HUES48 (cell line): ENCODE results near the gene FBL.
"Not testable (repeated sequence)": the region's sequence is repeated elsewhere in the genome, so short reads cannot be mapped to it uniquely, and the experiment has no call there.

Experiments
- H3K27ac ChIP-seq: one replicate; pipeline ENCODE4 v1.7.0; 2013; ENCODE audit warnings: low read depth, low read length, inconsistent platforms
- H3K27me3 ChIP-seq: 2 replicates; pipeline ENCODE4 v1.6.1; 2013; ENCODE audit warnings: mild to moderate bottlenecking, low read length; ENCODE audit not compliant: control insufficient read depth, insufficient read depth
- H3K36me3 ChIP-seq: 2 replicates; pipeline ENCODE4 v1.6.1; 2013; ENCODE audit warnings: low read length; ENCODE audit not compliant: control insufficient read depth, insufficient read depth
- H3K4me1 ChIP-seq: 2 replicates; pipeline ENCODE4 v1.6.1; 2013; ENCODE audit warnings: mild to moderate bottlenecking, low read length; ENCODE audit not compliant: control insufficient read depth, insufficient read depth
- H3K4me3 ChIP-seq: 2 replicates; pipeline ENCODE4 v1.5.1; 2013; ENCODE audit warnings: mild to moderate bottlenecking, low read depth, low read length
- H3K9ac ChIP-seq: 2 replicates; pipeline ENCODE4 v1.6.1; 2013; ENCODE audit warnings: mild to moderate bottlenecking, low read depth, low read length, moderate library complexity
- H3K9me3 ChIP-seq: 2 replicates; pipeline ENCODE4 v1.6.1; 2013; ENCODE audit warnings: low read length; ENCODE audit not compliant: control insufficient read depth, insufficient read depth

FBL gene

DNA sequence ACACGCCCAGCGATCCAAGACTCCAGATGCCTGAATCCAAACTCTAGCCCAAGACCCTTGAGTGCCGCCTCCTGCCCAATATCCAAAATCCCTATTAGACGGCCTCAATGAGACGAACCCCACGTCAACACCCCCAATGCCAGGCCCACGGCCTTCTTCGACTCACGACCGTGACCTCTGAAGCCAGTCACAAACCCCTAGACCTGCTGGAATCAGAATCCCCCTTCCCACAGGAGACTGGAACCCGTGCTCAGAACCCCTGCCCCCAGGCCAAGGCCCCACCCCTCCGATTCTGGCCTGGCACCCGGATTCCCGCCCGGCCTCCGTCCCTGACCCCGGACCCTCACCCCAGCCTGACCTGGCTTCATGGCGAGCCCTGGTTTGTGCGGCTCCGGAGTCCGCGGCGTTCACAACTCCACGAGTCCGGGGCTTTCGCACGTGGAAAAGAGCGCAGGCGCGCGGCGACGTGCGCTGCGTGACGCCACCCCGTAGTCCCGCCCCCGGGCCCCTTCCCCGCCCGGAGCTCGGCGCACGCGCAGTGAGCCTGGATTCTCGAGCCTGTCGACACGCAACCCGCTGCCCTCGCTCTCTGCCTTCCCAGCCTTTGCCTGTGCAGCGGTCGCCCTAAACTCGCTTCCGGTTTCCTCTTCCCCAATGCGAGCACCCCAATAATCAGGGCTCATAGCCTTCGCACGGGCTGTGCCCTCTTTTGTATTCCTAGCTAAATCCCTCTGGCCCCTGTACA is at the start of gene FBL:
Gene FBL, minus strand, starts transcription at position 447 of the 745 bp plus-strand sequence. Its CDS starts 79 bp downstream, at position 368.
- peak within 1 kb of the TSS; percentile 99 for H3K4me3 ChIP-seq
- peaks cover 29% of the 10 kb centered on the region for H3K4me1 ChIP-seq
- no peaks in the 10 kb centered on the region for H3K36me3 ChIP-seq
- peak within 1 kb of the TSS; percentile 82 for H3K9ac ChIP-seq
- H3K9me3 ChIP-seq = no peaks in the 10 kb centered on the region
- H3K27ac ChIP-seq = peak within 1 kb of the TSS; percentile 65
- no peaks in the 10 kb centered on the region for H3K27me3 ChIP-seq

- H3K4me3 ChIP-seq, H3K9me3 ChIP-seq, H3K36me3 ChIP-seq, H3K27ac ChIP-seq, H3K27me3 ChIP-seq, H3K4me1 ChIP-seq, H3K9ac ChIP-seq: not testable (repeated sequence)
Observed at GRCh38 chr19:39895096-39895495, 48.9 kb upstream of the FBL start.

GRCh38 chr19:39894236-39894606 is 48.0 kb upstream of the FBL start:
- not testable (repeated sequence) for H3K27me3 ChIP-seq, H3K4me3 ChIP-seq, H3K27ac ChIP-seq, H3K36me3 ChIP-seq, H3K4me1 ChIP-seq, H3K9ac ChIP-seq, H3K9me3 ChIP-seq

DNA sequence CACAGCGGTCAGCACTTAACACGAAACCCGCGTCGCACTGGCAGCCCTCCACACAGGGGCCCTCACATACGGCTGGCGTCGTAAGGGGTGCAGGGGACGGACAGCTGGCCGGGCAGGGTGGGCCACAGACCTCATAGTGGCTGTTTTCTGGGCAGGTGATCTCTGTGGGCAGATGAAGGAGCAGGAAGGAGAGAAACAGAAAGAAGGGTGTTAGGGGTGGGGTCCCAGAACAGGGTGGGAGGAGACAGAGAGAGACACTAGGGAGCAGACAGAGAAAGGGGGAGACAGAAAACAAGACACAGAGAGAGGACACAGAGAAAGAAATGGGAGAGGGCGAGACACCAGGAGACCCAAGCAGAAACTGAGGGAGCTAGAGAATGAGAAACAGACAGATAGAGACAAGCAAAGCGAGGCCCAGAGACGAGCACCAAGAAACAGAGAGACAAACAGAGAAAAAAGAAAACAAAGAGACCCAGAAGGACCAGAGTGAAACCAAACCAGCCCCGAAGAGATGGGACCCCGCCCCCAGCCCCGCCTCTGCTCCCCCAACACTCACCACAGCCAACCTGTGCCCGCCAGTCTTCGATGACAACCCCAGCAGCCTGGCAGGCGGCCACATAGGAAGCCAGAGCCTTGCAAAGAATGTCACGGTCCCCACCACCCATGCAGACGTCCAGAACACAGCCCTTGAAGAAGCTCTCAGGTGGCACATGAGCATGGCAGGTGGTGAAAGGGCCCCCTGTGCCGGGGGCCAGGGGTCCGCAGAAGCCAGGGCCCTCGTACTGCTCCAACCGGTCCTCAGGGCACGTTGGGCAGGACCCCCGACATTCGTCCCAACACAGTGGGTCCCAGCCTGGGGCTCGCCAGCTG is 47.4 kb upstream of the FBL start:
- H3K4me1 ChIP-seq, H3K9ac ChIP-seq, H3K27me3 ChIP-seq, H3K9me3 ChIP-seq, H3K4me3 ChIP-seq, H3K27ac ChIP-seq, H3K36me3 ChIP-seq: not testable (repeated sequence)

- not testable (repeated sequence) for H3K27me3 ChIP-seq, H3K9me3 ChIP-seq, H3K4me3 ChIP-seq, H3K36me3 ChIP-seq, H3K9ac ChIP-seq, H3K27ac ChIP-seq, H3K4me1 ChIP-seq
Observed at GRCh38 chr19:39892506-39892902, 46.3 kb upstream of the FBL start.

DNA sequence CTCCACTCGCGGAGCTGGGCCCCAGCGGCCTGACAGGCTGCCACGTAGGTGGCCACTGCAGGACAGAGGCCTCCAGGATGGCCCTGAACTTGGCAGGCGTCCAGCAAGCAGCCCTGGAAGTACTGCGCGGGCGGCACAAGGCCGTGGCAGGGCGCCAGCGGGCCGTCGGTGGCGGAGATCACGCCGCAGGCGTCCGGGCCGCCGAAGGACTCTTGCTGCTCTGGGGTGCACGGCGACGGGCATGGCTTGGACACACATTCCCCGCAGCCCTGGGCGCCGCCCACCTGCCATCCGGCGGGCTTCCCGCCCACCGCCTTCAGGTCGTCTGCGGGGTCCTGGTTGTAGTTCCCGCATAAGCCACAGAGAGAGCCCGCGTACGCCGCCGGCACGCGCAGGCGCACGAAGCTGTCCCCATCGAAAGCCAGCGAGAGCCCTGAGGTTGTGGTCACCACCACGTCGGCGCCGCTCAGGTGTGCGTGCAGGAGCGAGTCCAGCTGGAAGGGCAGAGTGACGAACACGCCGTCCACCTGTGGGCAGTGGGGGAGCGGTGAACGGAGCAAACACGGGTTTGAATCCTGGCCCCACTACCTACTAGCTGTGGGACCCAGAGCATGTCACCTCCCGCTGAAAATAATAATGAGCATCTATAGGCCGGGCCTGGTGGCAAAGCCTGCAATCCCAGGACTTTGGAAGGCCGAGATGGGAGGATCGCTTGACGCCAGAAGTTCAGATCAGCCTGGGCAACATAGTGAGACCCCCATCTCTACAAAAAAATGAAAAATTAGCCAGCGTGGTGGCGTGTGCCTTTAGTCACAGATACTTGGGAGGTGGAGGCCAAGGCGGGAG is 45.7 kb upstream of the FBL start:
- H3K27ac ChIP-seq, H3K4me1 ChIP-seq, H3K27me3 ChIP-seq, H3K36me3 ChIP-seq, H3K9me3 ChIP-seq, H3K4me3 ChIP-seq, H3K9ac ChIP-seq: not testable (repeated sequence)

DNA sequence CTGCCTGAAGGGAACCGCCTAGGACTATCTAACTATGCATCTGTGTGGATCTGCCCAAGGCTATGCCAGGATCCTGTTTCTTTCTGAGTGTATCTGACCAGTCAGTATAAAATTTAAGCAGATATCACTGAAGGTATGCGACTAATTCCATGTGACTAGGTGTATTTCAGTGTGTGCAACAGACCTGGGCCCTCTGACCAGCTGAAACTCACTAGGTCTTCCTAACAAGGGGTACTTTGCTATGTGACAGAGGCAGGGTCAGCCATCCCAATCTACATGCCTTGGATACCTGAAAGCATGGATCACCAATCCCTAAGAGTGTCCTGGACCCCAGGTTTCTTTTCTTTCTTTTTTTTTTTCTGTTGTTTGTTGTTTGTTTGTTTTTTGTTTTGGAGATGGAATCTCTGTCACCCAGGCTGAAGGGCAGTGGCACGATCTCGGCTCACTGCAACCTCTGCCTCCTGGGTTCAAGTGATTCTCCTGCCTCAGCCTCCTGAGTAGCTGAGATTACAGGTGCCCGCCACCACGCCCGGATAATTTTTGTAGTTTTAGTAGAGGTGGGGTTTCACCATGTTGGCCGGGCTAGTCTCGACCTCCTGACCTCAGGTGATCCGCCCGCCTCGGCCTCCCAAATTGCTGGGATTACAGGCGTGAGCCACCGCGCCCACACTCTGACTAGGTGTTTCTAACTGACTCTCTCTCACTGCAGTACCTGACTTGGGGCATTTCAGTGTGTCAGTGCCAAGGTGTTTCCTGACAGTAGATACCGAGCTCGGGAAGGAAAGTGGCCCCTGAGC is 44.8 kb upstream of the FBL start:
- Histone ChIP-seq H3K4me1 (no peaks in the 10 kb centered on the region), H3K27ac (no peak overlapping the region), H3K36me3 (no peaks in the 10 kb centered on the region), H3K4me3 (no peak overlapping the region), H3K27me3 (no peaks in the 10 kb centered on the region), H3K9me3 (no peaks in the 10 kb centered on the region), H3K9ac (no peak overlapping the region)

DNA sequence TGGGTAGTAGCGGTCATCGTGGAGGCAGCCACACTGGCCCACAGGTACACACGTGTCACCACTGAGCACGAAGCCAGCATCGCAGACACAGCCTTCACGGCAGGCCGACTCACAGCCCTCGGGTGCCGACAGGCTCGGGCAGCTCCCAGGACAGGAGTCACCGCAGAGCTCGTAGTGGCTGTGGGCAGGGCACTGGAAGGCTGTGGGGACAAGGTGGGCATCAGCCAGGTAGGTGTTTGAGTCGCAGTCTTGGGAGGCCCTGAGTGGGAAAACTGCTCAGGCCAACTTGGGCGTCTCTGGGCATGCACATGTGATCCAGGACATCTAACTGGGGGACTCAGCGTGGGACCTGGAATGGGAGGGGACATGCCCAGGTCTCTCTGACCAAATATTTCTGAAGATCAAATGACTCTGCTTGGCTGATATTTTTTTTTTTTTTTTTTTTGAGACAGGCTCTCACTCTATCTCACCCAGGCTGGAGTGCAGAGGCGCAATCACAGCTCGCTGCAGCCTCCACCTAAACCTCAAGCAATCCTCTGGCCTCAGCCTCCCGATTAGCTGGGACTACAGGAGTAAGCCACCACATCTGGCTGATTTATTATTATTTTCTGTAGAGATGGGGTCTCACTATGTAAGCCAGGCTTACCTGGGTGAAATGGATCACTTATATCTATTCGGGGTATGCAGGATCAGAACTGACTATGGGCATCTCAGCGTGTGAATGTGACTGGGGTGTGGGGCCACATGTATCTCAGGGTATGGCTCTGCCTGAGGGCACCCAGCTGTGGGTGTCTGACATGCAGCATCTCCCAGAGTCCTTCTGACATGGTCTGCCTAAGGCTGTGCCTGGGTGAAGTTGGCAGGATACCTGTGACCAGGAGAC is 43.9 kb upstream of the FBL start:
- H3K9me3 ChIP-seq, H3K27me3 ChIP-seq, H3K9ac ChIP-seq, H3K36me3 ChIP-seq, H3K27ac ChIP-seq, H3K4me1 ChIP-seq, H3K4me3 ChIP-seq: not testable (repeated sequence)

- not testable (repeated sequence) for H3K27ac ChIP-seq, H3K9ac ChIP-seq, H3K4me1 ChIP-seq, H3K36me3 ChIP-seq, H3K9me3 ChIP-seq, H3K27me3 ChIP-seq, H3K4me3 ChIP-seq
Observed at GRCh38 chr19:39887456-39887951, 41.3 kb upstream of the FBL start.
